Measurements from ENCODE around the gene AGMO.
"Not testable (repeated sequence)": the region's sequence is repeated elsewhere in the genome, so short reads cannot be mapped to it uniquely, and the experiment has no call there.

AGMO gene

DNA sequence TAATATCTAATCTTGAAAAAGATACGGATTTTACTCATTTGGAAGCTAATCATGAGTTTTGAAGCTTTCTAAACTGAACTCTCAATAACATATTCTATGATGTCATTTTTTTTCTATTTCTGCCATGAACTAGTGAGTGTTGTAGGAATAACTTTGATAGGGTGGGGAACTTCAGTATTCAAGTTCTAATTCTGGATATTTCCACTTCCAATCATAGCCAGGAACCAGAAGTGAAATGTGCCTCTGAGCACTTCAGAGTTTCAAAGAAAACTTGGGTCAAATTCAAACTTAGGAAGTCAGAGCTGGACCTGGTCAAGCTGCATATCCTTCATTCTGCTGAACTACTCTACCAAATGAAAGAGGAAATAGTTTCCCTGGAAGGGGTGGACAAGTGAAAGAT lies 847 bp downstream of the AGMO start:
- no peak for DNase-seq (ENCODE audit: extremely low read depth in 1 of 2, low read depth in 1 of 2)

DNA sequence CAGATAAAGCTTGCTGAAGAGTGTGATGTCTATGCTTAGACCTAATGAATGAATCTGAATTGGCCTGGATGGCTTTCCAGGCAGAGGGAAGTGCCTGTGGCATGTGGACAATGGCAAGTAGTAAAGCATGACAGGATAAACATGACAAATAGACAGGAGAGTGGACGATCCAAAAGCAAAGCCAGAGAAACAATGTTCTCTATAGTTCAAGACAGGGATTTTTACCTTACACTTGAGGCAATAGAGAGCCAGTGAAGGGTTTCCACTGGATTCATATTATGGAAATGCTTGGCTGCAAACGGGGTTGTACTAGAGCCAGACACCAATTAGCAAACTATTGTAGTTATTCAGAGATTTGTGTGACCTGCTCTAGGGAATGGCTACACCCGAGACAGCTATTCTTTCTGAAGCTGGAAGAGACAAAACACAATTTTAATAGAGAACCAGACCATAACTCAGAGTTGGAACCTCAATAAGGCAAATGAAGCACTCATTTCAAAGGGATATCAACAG lies 2.3 kb downstream of the AGMO start:
- no peak for DNase-seq (ENCODE audit: extremely low read depth in 1 of 2, low read depth in 1 of 2)

DNA sequence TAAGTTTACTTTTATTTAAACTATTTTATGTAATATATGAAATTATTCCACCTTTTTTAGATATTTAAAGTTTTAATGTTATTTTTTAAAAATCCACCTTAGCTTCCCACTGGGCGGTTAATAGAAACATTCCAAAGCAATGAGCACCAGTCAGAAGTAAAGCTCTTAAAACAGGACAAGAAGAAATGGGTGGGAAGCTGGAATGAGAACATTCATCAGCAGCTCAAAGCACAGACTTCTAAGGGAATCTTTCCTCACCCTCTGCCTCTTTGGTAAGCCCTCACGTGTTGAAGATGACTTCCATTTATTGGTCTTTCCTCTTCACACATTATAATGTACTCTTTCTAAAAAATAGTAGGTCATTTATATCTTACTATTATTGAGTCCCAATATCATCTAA lies 3.1 kb downstream of the AGMO start:
- DNase-seq (ENCODE audit: extremely low read depth in 1 of 2, low read depth in 1 of 2) = no peak

DNA sequence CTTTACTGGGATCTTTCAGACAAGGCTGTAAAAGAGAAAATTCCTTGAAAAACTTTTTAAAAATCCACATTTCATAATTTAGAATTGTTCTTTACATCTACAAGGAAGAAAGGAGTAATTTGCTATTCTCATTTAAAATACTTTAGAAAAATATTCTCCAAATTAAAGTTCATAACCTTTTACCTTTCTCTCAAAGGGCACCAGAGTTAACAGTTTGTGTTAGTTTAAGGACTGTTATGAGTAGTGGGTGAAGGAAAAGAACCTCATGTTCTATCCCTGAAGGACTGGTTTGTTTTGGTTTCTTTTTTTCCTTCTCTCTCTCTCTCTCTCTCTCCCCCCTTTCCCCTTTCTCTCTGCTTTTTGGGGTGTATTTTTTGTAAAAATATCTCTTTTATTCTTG lies 4.1 kb downstream of the AGMO start:
- no peak for DNase-seq (ENCODE audit: extremely low read depth in 1 of 2, low read depth in 1 of 2)

DNA sequence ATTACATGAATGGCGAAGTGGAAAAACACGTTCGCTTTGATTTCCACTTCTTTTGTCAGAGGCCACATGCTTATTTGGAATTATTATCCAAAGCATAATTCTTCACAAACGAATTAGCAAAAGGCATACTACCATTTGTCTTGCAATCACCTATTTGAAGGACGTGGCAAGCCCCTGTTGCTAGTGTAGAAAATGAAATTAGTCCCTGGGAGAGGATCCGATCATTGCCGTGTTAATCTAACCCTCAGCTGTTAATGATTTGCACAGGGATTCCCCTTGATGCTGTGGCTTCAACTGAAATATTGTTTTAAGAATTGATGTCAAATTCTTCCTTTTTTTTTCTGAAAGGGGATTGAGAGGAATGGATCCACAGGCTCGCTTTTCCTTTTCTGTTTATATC lies 4.6 kb downstream of the AGMO start:
- no peak for DNase-seq (ENCODE audit: extremely low read depth in 1 of 2, low read depth in 1 of 2)

DNA sequence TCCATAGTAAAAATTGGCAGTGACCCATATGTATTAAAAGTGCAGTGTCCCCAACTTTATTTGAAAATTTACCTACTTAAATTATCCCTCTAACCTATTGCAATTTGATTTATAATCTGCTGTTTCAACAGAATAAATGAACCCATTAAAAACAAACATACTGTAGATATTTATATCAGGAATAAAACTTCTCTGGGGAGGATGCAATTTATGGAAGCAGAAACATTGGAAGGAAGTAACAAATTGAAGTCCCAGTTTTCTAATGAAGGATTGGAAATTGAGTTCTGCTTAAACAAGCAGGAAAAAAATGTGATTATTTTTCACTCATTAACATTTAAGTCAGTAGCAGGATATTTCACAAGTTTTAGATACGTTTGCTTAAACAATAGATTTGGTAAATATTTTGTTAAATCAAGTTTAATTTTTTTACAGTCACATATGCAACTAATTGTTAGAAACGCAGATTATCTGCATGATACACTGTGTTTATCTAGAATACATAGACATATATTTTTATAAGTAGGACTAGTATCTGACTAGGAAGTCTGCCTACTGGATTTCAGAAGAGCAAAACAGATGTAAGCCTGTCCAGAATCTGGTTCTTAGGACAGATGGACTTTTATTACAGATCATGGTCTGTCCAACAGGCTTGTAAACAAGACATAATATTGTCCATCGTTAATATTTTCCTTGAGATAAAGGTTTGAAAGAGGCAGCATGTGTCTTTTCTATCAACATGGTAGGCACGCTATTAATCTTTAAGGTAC lies 5.3 kb downstream of the AGMO start:
- DNase-seq (ENCODE audit: extremely low read depth in 1 of 2, low read depth in 1 of 2) = no peak

DNA sequence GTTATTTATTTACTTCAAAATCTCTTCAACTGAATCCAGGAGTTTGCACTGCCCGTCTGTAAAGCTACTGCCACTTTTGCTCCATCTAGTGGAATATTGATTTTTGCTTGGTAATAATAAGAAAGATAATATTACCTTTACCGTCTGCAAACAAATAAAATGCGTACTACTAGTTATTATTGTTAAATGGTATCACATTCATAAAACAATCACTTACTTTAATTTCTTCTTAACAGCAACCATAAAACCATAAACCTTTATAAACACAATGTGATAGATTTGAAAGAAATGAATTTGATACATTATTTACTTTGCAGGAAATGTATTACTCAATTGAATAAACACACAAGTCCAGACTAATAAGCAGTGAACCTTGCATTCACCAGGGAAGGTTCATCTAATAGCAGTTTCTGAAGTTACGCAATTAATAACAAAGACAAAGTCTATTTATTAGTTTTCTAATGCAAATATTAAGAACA lies 6.4 kb downstream of the AGMO start:
- DNase-seq (ENCODE audit: extremely low read depth in 1 of 2, low read depth in 1 of 2) = no peak

DNA sequence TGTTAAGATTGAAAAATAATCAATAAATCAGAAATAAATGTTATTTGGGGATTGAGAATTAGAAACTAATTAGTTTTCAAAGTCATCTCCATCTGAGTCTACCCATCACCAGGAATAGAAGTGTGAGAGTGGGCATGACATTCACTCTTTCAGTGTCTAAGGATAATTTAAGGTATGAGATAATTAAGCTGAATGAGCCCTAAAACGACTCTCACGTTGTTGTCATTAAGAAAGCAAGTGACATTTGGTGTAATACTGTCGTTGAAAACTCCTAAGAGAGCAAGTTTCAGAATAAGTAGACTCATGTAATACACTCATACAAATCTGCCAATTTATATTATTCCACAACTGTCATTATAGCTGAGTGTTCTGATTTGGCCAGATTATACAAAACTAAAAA lies 7.1 kb downstream of the AGMO start:
- no peak for DNase-seq (ENCODE audit: extremely low read depth in 1 of 2, low read depth in 1 of 2)

DNA sequence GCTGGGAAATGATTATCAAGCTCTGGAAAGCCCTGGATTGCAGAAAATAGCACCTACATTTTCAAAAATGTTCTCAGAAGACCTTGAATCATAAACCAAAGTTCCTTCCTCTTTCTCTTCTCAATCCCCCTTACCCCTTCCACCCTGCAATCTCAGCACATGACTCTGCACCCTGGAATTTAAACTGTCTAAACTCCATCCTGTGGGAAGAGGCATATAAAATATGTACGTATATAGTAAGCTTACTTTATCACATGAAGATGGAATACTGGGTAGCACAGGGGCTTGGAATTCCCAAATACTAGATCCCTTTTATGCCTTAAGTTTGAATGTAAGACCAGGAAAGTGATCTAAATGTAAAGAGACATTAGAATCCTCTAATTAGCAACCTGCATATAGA lies 7.7 kb downstream of the AGMO start:
- DNase-seq (ENCODE audit: extremely low read depth in 1 of 2, low read depth in 1 of 2) = no peak

DNA sequence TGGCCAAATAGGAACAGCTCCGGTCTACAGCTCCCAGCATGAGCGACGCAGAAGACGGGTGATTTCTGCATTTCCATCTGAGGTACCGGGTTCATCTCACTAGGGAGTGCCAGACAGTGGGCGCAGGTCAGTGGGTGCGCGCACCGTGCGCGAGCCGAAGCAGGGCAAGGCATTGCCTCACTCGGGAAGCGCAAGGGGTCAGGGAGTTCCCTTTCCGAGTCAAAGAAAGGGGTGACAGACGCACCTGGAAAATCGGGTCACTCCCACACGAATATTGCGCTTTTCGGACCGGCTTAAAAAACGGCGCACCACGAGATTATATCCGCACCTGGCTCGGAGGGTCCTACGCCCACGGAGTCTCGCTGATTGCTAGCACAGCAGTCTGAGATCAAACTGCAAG lies 14.5 kb downstream of the AGMO start:
- not testable (repeated sequence) for DNase-seq (ENCODE audit: extremely low read depth in 1 of 2, low read depth in 1 of 2)

DNA sequence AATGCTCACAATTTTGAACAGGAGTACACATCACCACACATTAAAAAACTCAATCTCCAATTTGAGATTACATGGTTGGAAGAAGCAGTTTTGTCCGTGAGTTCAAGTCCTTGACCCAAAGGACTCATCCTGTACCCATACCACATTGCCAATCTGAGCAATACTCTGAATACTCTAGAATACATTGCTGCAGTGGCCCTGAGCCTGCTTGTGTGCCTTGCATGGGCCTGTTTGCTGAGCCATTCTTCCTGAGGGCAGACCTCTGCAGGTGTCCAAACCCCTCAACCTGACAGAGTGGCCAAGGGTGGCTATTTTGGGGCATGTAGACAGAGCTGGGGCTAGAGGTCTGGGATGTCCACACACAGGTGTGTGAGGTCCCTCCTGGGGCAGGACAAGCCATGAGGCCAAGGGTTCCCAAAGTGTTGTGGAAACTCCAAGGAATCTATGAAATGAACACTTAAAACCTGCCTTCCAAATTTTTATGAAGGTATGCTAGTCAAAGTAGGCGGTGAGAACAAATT lies 15.5 kb downstream of the AGMO start:
- no peak for DNase-seq (ENCODE audit: extremely low read depth in 1 of 2, low read depth in 1 of 2)

DNA sequence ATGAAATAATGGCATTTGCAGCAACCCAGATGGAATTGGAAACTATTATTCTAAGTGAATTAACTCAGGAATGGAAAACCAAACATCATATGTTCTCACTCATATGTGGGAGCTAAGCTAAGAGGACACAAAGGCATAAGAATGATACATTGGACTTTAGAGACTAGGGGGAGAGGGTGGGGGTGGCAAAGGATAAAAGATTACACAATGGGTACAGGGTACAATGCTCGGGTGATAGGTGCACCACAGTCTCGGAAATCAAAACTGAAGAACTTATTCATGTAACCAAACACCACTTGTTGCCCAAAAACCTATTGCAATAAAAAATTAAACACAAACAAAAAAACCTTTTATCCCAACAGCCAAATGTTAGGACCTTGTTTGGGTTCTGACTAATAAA lies 17.8 kb downstream of the AGMO start:
- DNase-seq (ENCODE audit: extremely low read depth in 1 of 2, low read depth in 1 of 2) = no peak

DNA sequence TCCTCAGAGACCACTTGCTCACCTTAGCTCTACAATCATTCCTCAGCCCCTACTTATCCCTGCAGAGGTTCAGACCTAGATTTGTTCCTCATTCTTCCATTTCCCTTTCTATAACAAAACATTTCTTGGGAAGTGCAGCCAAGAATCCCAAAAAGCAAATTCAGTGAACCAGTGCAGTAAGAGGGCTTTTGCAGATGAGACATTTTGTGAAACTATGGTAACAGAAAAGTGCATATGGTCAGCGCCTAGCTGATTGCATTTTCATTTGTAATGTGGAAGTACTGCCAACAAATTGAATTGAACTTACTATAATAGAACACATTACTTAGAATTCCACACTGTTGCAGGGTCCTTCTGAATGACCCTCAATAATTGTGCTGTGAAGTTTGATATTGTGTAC lies 18.6 kb downstream of the AGMO start:
- no peak for DNase-seq (ENCODE audit: extremely low read depth in 1 of 2, low read depth in 1 of 2)

DNA sequence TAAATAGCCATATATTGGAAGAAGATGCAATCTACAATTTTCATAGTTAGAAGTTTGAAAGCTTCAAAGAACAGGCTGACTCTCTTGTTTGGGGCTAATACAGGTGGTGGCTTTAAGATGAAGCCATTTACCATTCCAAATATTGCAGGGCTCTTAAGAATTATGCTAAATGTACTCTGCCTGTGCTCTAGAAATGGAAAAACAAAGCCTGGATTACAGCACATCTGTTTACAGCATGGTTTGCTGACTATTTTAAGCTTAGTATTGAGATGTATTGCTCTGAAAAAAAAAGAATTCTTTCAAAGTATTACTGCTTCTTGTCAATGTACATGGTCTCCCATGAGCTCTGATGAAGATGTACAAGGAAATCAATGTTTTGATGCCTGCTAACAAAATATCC lies 34.2 kb downstream of the AGMO start:
- no peak for DNase-seq (ENCODE audit: extremely low read depth in 1 of 2, low read depth in 1 of 2)

DNA sequence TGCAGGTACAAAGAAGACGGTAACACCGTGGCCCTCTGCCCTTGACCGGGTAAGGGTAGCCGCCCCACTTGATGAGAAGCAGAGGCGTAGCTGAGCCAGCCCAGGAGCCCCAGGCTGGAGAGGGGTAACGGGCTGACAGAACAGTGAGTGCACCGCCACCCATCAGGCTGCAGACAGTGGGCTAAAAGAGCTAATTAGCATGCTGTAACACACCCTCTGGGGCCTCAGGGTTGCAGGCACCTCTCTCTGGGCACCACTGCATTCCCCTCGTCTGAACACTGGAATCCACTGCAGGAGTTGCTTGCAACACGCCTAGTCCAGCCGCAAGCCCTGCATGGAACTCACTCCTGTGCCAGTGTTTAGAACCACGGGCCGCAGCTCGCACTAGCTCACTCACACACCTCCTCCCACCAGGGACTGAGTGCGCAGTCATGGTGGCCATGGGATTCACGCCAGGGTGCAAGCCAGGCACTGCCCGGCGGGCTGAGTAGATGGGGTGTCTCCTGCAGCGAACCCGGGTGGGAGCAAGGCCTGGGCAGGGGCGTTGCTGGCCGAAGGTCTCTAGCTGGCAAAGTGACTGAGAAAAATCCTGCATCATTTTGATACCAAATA lies 36.1 kb downstream of the AGMO start:
- no peak for DNase-seq (ENCODE audit: extremely low read depth in 1 of 2, low read depth in 1 of 2)

DNA sequence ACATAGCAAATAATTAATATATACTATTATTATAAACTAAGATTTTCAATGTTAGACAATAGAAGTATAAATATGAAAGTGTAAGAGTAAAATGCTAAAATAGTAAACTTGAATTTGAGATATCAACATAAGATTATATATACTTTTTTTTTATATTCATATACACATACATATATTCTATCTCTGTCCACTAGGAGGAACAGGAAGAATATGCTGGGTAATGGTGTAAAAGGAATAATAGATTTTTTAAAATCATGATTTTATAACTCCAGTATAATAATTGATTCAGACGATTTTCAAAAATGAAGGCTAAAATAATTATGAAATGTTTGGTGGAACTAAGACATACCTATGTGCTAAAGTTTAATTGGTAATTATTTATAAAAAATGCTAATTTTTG lies 37.7 kb downstream of the AGMO start:
- DNase-seq (ENCODE audit: extremely low read depth in 1 of 2, low read depth in 1 of 2) = no peak

DNA sequence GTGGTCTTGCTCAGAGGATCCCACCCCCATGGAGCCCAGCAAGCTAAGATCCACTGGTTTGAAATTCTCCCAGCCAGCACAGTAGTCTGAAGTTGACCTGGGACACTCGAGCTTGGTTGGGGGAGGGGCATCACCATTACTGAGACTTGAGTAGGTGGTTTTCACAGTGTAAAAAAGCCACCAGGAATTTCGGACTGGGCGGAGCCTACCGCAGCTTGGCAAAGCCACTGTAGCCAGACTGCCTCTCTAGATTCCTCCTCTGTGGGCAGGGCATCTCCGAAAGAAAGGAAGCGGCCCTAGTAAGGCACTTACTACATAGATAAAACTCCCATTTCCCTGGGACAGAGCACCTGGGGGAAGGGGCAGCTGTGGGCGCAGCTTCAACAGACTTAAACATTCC lies 44.0 kb downstream of the AGMO start:
- not testable (repeated sequence) for DNase-seq (ENCODE audit: extremely low read depth in 1 of 2, low read depth in 1 of 2)

DNA sequence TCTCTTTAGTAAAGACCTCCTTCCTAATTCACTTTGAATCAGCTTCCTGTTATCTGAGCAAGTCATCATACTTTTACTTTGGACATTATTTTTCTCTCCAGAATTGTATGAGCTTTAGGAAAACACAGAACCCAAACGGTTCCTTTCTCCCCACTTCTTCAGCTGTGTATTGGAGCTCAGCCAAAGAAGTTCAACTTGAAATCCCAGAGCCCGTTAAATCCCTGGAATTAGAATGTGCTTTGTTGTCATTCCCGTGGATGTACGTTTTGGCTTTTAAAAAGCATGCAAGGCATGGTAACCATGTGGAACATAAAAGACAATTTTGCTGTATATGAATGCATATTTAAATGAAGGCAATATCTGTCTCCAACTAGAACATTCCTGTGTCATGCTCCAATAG lies 46.6 kb downstream of the AGMO start:
- DNase-seq (ENCODE audit: extremely low read depth in 1 of 2, low read depth in 1 of 2) = no peak

DNA sequence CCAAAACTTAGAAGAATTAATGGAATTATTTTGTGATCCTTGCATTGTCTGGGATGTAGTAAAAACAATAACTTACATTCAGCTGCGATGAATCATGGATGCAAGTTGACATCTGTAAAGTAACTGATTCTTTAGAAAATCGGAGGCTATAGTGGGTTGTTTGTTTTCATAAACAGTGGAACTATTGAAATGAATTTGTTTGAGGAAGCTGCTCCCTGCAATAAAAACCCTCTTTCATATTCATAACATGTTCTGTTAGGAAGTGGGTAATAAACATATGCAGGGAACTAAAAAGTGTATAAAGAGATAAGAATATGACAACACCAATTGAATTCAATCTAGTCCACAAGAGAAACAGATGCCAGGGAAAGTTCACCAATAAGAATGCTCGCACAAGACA lies 53.6 kb downstream of the AGMO start:
- DNase-seq (ENCODE audit: extremely low read depth in 1 of 2, low read depth in 1 of 2) = no peak

DNA sequence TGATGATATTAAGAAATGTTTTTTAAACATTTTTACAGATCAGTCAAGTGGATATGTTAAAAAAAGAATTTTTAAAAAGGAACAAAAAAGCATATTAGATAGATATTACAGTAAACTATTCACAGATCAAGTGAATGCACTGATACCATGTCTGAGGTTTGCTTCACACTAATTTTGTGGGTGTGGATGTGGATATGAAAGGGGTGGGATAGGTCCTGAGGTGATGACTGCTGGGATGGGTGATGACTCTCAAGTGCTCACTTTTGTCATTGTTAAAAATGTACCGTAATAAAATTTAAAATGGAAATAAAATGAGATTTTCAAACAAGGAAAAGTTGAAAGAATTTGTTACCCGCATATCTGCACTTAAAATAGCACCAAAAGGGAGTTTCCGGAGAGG lies 54.1 kb downstream of the AGMO start:
- no peak for DNase-seq (ENCODE audit: extremely low read depth in 1 of 2, low read depth in 1 of 2)

DNA sequence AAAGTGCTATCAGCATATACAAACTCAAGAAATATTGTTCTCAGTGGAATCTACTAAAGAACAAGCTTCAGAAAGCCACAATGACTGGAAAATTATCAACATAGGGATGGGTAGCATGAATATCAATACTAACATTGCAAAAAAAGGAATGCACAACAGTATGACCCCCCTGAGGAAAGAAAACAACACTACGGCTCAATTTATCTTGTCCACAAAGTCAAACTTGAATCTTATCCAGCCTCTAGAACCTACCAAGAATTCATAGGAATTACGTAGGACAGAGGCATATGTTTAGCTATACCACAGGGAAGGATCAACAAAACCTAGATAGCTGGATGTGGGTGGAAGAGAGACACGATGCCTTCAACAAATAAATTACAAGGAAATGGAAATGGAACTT lies 54.6 kb downstream of the AGMO start:
- no peak for DNase-seq (ENCODE audit: extremely low read depth in 1 of 2, low read depth in 1 of 2)

DNA sequence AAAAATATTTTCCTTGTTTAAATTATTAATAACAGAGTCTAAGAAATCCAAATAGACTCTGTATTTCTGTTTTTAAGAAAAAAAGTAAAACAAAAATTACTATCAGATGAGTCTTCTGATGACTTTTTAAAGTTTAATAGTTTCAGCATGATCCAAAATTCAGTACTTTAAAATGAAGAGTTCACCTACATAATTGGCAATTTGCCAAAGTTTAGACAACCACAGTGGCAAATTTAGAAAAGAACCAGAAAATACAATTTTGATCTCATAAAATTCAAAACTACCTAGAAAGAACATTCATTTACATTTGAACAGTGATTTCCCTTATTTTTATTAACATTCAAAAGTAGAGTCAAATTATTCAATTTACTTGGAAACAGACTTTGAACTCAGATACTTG lies 56.1 kb downstream of the AGMO start:
- DNase-seq (ENCODE audit: extremely low read depth in 1 of 2, low read depth in 1 of 2) = no peak

All from activated CD8-positive, alpha-beta memory T cell treated with anti-CD3 and anti-CD28 coated beads for 1 hour (primary cell).